ENCODE results near the gene RBP7.

DNA sequence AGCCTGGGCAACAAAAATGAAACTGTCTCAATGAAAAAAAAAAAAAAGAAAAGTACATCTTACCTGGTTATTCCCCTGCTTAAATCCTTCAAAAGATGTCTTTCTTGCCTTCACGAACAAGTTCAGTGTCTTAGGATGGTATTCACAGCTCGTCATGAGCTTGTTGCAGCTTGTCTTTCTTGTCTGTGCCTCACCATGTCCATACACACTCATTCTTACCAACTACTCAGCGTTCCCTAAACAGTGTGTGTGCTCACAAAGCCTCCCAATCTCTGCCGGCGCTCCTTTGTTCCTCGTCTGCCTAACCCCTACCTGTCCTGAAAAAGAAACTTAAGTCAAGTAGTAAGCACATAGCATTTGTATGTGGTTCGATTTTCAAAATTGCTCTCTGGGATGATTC lies 66.8 kb downstream of the RBP7 start:
- no peak for TF ChIP-seq SP1 (IDR thresholded peaks at IDR 0.05)
- no peak for TF ChIP-seq HDGF (IDR thresholded peaks at IDR 0.05; ENCODE audit: borderline replicate concordance)
- no peak for TF ChIP-seq BHLHE40 (IDR thresholded peaks at IDR 0.05; ENCODE audit: borderline replicate concordance)
- no peak for TF ChIP-seq FOXK2 (IDR thresholded peaks at IDR 0.05)
- TF ChIP-seq CTBP1 (IDR thresholded peaks at IDR 0.05; ENCODE audit: borderline replicate concordance) = no peak
- TF ChIP-seq, protein P1, sequence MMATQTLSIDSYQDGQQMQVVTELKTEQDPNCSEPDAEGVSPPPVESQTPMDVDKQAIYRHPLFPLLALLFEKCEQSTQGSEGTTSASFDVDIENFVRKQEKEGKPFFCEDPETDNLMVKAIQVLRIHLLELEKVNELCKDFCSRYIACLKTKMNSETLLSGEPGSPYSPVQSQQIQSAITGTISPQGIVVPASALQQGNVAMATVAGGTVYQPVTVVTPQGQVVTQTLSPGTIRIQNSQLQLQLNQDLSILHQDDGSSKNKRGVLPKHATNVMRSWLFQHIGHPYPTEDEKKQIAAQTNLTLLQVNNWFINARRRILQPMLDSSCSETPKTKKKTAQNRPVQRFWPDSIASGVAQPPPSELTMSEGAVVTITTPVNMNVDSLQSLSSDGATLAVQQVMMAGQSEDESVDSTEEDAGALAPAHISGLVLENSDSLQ (IDR thresholded peaks at IDR 0.05) = no peak
- TF ChIP-seq SUZ12 (IDR thresholded peaks at IDR 0.05) = no peak
- TF ChIP-seq FOXA1 (IDR thresholded peaks at IDR 0.05) = no peak
- no peak for TF ChIP-seq ELF4 (IDR thresholded peaks at IDR 0.05)
- no peak for TF ChIP-seq ARNT (IDR thresholded peaks at IDR 0.05)
- TF ChIP-seq NFRKB (IDR thresholded peaks at IDR 0.05) = no peak
- no peak for TF ChIP-seq ZNF384 (IDR thresholded peaks at IDR 0.05)
- no peak for TF ChIP-seq FOXM1 (IDR thresholded peaks at IDR 0.05; ENCODE audit: borderline replicate concordance)
